Liver (tissue), 9 donors: ENCODE results near the gene SERPINA3. TPM values are rescaled to one million over a fixed set of nuclear protein-coding genes. Genes with fewer than 3 reads are reported as not detected.

Experiments
- DNase-seq: peaks from one replicate; pipeline ENCODE4 v3.0.0-alpha.2; 2017; ENCODE audit warnings: low spot score
- H3K27ac ChIP-seq, 2 donors: one replicate each; pipeline ENCODE4 v1.7.0; 2013; ENCODE audit warnings: inconsistent platforms in 2 of 2, low read length in 2 of 2, control low read depth in 1 of 2, low read depth in 1 of 2, mild to moderate bottlenecking in 1 of 2
- H3K27me3 ChIP-seq, 4 donors: one replicate each; pipeline versions ENCODE4 v1.6.1 to v1.7.0; 2013; ENCODE audit warnings: low read length in 3 of 4, inconsistent platforms in 1 of 4, mild to moderate bottlenecking in 1 of 4, moderate library complexity in 1 of 4; ENCODE audit not compliant: control insufficient read depth in 4 of 4, insufficient read depth in 4 of 4
- H3K36me3 ChIP-seq, 4 donors: one replicate each; pipeline versions ENCODE4 v1.6.1 to v1.7.0; 2013; ENCODE audit warnings: low read length in 3 of 4, mild to moderate bottlenecking in 3 of 4, low read depth in 1 of 4, moderate library complexity in 1 of 4; ENCODE audit not compliant: control insufficient read depth in 4 of 4, insufficient read depth in 3 of 4
- H3K4me1 ChIP-seq, 4 donors: one replicate each; pipeline versions ENCODE4 v1.6.1 to v1.7.0; 2013; ENCODE audit warnings: low read length in 3 of 4, mild to moderate bottlenecking in 3 of 4, moderate library complexity in 1 of 4; ENCODE audit not compliant: control insufficient read depth in 4 of 4, insufficient read depth in 4 of 4
- H3K4me3 ChIP-seq, 3 donors: one replicate each; pipeline versions ENCODE4 v1.6.1 to v1.7.0; 2013; ENCODE audit warnings: low read length in 3 of 3, control low read depth in 1 of 3, low read depth in 1 of 3, mild to moderate bottlenecking in 1 of 3
- H3K9ac ChIP-seq, 2 donors: one replicate each; pipeline ENCODE4 v1.7.0; 2013; ENCODE audit warnings: low read length in 2 of 2, mild to moderate bottlenecking in 2 of 2, moderate library complexity in 2 of 2, control low read depth in 1 of 2, low read depth in 1 of 2
- H3K9me3 ChIP-seq, 4 donors: one replicate each; pipeline versions ENCODE4 v1.6.1 to v1.7.0; 2013; ENCODE audit warnings: low read length in 3 of 4; ENCODE audit not compliant: control insufficient read depth in 4 of 4
- EGR1 ChIP-seq, 2 donors: IDR thresholded peaks; 2 replicates each; pipeline ENCODE4 v1.6.1; 2016 to 2018; ENCODE audit warnings: antibody characterized with exemption in 2 of 2, low read depth in 2 of 2
- FOXA1 ChIP-seq: IDR thresholded peaks from 2 replicates; pipeline ENCODE4 v1.6.1; 2016; ENCODE audit warnings: antibody characterized with exemption
- FOXA2 ChIP-seq: IDR thresholded peaks from 2 replicates; pipeline ENCODE4 v1.6.1; 2016; ENCODE audit warnings: antibody characterized with exemption
- GABPA ChIP-seq, 2 donors: IDR thresholded peaks in 1 of 2; conservative IDR thresholded peaks in 1 of 2; 2 replicates each; pipeline ENCODE4 v1.6.1; 2016; ENCODE audit warnings: antibody characterized with exemption in 2 of 2, mild to moderate bottlenecking in 1 of 2, moderate library complexity in 1 of 2
- HNF4A ChIP-seq, 2 donors: conservative IDR thresholded peaks; 2 replicates each; pipeline ENCODE4 v1.6.1; 2016; ENCODE audit warnings: antibody characterized with exemption in 2 of 2, mild to moderate bottlenecking in 2 of 2
- HNF4G ChIP-seq: IDR thresholded peaks from 2 replicates; pipeline ENCODE4 v1.6.1; 2016; ENCODE audit warnings: antibody characterized with exemption
- JUND ChIP-seq, 2 donors: IDR thresholded peaks; 2 replicates each; pipeline ENCODE4 v1.6.1; 2016; ENCODE audit warnings: antibody characterized with exemption in 2 of 2
- NR2F2 ChIP-seq: IDR thresholded peaks from 2 replicates; pipeline ENCODE4 v1.6.1; 2016; ENCODE audit warnings: antibody characterized with exemption
- RAD21 ChIP-seq, 2 donors: IDR thresholded peaks; 2 replicates each; pipeline ENCODE4 v1.6.1; 2016; ENCODE audit warnings: antibody characterized with exemption in 2 of 2, mild to moderate bottlenecking in 2 of 2
- REST ChIP-seq: IDR thresholded peaks from 2 replicates; pipeline ENCODE4 v1.6.1; 2016; ENCODE audit warnings: antibody characterized with exemption, mild to moderate bottlenecking
- RXRA ChIP-seq, 2 donors: IDR thresholded peaks; 2 replicates each; pipeline ENCODE4 v1.6.1; 2017 to 2018; ENCODE audit warnings: antibody characterized with exemption in 2 of 2, mild to moderate bottlenecking in 1 of 2
- SP1 ChIP-seq: IDR thresholded peaks from 2 replicates; pipeline ENCODE4 v1.6.1; 2018; ENCODE audit warnings: antibody characterized with exemption, mild to moderate bottlenecking
- TAF1 ChIP-seq: conservative IDR thresholded peaks from 2 replicates; pipeline ENCODE4 v1.6.1; 2016; ENCODE audit warnings: antibody characterized with exemption, mild to moderate bottlenecking
- YY1 ChIP-seq: IDR thresholded peaks from 2 replicates; pipeline ENCODE4 v1.6.1; 2016; ENCODE audit warnings: antibody characterized with exemption, mild to moderate bottlenecking
- WGBS: extraction: QIAGEN DNeasy Blood & Tissue Kit; methylation state at CpG from one replicate; pipeline ENCODE4 v1.1.7; 2013; 5-methylcytosine and 5-hydroxymethylcytosine counted together
- polyA plus RNA-seq, 2 donors: library from polyadenylated mRNA; stranded (reverse) in 1 of 2; unstranded in 1 of 2; fragments of 200-250 nt in 1 of 2; fragments of >200 nt in 1 of 2; fragmentation: Nextera tagmentation in 1 of 2; extraction: Ambion mirVana in 1 of 2; gene quantifications; one replicate each; pipeline versions ENCODE4 v1.2.1 to v1.2.3, GENCODE V29; 2013 to 2015
- total RNA-seq, 2 donors: library from RNA; depleted of rRNA; stranded (reverse); fragments of >200 nt; gene quantifications; one replicate each; pipeline ENCODE4 v1.2.3, GENCODE V29; 2014
- TF ChIP-seq, protein P1 (sequence below): fragments of 150-350 bp; IDR thresholded peaks from 2 replicates; pipeline ENCODE4 v1.5.1; 2017; ENCODE audit warnings: improper control_type of control experiment, low read depth, low read length; ENCODE audit not compliant: missing input control
- TF ChIP-seq, protein P2 (sequence below): IDR thresholded peaks from 2 replicates; pipeline ENCODE4 v1.6.1; 2016; ENCODE audit warnings: antibody characterized with exemption
- TF ChIP-seq, protein P3 (sequence below): IDR thresholded peaks from 2 replicates; pipeline ENCODE4 v1.6.1; 2016; ENCODE audit warnings: antibody characterized with exemption
- TF ChIP-seq, protein P4 (sequence below): IDR thresholded peaks from 2 replicates; pipeline ENCODE4 v1.6.1; 2016; ENCODE audit warnings: antibody characterized with exemption
- donor health status: healthy.
- donor health status: healthy.
- donor health status: healthy.
- donor health status: healthy.
- donor health status: healthy.

The SERPINA3 gene
- total and polyA plus RNA-seq, 4 donors = 2,087 to 17,984 (median 13,009) TPM

DNA sequence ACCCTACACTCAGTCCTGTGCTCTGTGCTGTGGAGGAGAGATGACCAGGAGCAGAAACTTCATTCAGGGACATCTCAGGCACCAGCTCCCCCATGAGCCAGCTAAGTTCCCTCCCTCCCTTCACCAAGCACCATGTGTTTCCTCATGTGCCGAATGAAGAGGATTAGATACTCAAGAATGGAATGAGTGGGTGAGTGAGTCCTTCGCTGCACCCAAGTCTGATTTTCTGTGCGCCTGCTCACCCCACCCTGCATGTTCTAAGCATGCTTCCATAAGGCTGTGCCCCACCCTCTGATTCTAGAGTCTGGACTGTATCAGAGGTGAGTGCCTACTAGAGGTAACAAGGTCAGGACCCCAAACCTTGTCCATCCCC lies 18.8 kb upstream of the SERPINA3 start:
- H3K4me3 ChIP-seq = no peak overlapping the region
- TF ChIP-seq, protein P1, sequence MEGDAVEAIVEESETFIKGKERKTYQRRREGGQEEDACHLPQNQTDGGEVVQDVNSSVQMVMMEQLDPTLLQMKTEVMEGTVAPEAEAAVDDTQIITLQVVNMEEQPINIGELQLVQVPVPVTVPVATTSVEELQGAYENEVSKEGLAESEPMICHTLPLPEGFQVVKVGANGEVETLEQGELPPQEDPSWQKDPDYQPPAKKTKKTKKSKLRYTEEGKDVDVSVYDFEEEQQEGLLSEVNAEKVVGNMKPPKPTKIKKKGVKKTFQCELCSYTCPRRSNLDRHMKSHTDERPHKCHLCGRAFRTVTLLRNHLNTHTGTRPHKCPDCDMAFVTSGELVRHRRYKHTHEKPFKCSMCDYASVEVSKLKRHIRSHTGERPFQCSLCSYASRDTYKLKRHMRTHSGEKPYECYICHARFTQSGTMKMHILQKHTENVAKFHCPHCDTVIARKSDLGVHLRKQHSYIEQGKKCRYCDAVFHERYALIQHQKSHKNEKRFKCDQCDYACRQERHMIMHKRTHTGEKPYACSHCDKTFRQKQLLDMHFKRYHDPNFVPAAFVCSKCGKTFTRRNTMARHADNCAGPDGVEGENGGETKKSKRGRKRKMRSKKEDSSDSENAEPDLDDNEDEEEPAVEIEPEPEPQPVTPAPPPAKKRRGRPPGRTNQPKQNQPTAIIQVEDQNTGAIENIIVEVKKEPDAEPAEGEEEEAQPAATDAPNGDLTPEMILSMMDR = no peak
- no peak for TF ChIP-seq TAF1
- TF ChIP-seq, protein P2, sequence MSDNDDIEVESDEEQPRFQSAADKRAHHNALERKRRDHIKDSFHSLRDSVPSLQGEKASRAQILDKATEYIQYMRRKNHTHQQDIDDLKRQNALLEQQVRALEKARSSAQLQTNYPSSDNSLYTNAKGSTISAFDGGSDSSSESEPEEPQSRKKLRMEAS = no peak
- TF ChIP-seq NR2F2 = no peak
- no peak for TF ChIP-seq REST
- TF ChIP-seq JUND (IDR thresholded peaks at IDR 0.05) = no peak
- no peak for TF ChIP-seq HNF4A (conservative IDR thresholded peaks at IDR 0.05)
- TF ChIP-seq, protein P3, sequence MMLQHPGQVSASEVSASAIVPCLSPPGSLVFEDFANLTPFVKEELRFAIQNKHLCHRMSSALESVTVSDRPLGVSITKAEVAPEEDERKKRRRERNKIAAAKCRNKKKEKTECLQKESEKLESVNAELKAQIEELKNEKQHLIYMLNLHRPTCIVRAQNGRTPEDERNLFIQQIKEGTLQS = no peak
- TF ChIP-seq YY1 = no peak
- no peak for TF ChIP-seq SP1
- no peak for TF ChIP-seq GABPA (IDR thresholded peaks at IDR 0.05 in 1 of 2, conservative IDR thresholded peaks at IDR 0.05 in 1 of 2)
- TF ChIP-seq RXRA (IDR thresholded peaks at IDR 0.05) = no peak
- no peak for TF ChIP-seq FOXA2
- TF ChIP-seq, protein P4, sequence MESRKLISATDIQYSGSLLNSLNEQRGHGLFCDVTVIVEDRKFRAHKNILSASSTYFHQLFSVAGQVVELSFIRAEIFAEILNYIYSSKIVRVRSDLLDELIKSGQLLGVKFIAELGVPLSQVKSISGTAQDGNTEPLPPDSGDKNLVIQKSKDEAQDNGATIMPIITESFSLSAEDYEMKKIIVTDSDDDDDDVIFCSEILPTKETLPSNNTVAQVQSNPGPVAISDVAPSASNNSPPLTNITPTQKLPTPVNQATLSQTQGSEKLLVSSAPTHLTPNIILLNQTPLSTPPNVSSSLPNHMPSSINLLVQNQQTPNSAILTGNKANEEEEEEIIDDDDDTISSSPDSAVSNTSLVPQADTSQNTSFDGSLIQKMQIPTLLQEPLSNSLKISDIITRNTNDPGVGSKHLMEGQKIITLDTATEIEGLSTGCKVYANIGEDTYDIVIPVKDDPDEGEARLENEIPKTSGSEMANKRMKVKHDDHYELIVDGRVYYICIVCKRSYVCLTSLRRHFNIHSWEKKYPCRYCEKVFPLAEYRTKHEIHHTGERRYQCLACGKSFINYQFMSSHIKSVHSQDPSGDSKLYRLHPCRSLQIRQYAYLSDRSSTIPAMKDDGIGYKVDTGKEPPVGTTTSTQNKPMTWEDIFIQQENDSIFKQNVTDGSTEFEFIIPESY = no peak
- no peak for TF ChIP-seq FOXA1
- TF ChIP-seq EGR1 (IDR thresholded peaks at IDR 0.05; ENCODE audit: low read depth in 2 of 2) = no peak
- no peak for TF ChIP-seq HNF4G
- no peak for TF ChIP-seq RAD21 (IDR thresholded peaks at IDR 0.05)
- 61% methylated on average over 3 of the region's 3 CpGs for WGBS
- H3K27me3 ChIP-seq = no peaks in the 10 kb centered on the region
- H3K36me3 ChIP-seq = peaks cover 6 to 29% (median 21%) of the 10 kb centered on the region in 4 donors
- H3K9me3 ChIP-seq = no peaks in the 10 kb centered on the region
- peak overlapping the region; percentile 67 to 79 for H3K27ac ChIP-seq
- DNase-seq = no peak
- H3K4me1 ChIP-seq = peaks cover 9 to 75% (median 48%) of the 10 kb centered on the region in 4 donors
- no peak overlapping the region for H3K9ac ChIP-seq
